Kidney (tissue), 14 donors: ENCODE data around the gene KRTAP10-3. TPM values are rescaled to one million over a fixed set of nuclear protein-coding genes. Genes with fewer than 3 reads are reported as not detected.
A peak's percentile ranks its signal among the peaks of the same experiment; 100 is the strongest.

Experiments used
- DNase-seq, 5 donors: peaks; one replicate each; pipeline ENCODE4 v3.0.0-alpha.2; 2013 to 2020
- FAIRE-seq: peaks from 2 replicates; lab custom pipeline; 2012; peaks lifted over from hg19 to GRCh38; lab: Jason Lieb, UNC
- H3K27ac ChIP-seq, 2 donors: one replicate each; pipeline ENCODE4 v1.7.0; 2013; ENCODE audit warnings: low read depth in 2 of 2, low read length in 2 of 2, inconsistent platforms in 1 of 2
- H3K27me3 ChIP-seq: one replicate; pipeline ENCODE4 v1.7.1; 2013; ENCODE audit warnings: low read length, inconsistent platforms; ENCODE audit not compliant: control insufficient read depth, insufficient read depth
- H3K36me3 ChIP-seq, 3 donors: one replicate each; pipeline versions ENCODE4 v1.7.0 to v1.7.1; 2013; ENCODE audit warnings: low read length in 3 of 3, control low read depth in 1 of 3, inconsistent platforms in 1 of 3; ENCODE audit not compliant: insufficient read depth in 3 of 3, control insufficient read depth in 2 of 3
- H3K4me1 ChIP-seq, 3 donors: one replicate each; pipeline versions ENCODE4 v1.7.0 to v1.7.1; 2013; ENCODE audit warnings: low read length in 3 of 3, inconsistent platforms in 1 of 3, low read depth in 1 of 3; ENCODE audit not compliant: control insufficient read depth in 2 of 3, insufficient read depth in 2 of 3
- H3K4me3 ChIP-seq, 3 donors: one replicate each; pipeline versions ENCODE4 v1.7.0 to v1.8.1; 2013; ENCODE audit warnings: low read length in 3 of 3, control low read depth in 1 of 3, inconsistent platforms in 1 of 3
- H3K9ac ChIP-seq, 3 donors: one replicate each; pipeline versions ENCODE4 v1.7.0 to v1.7.1; 2013; ENCODE audit warnings: low read length in 3 of 3, control low read depth in 1 of 3, inconsistent platforms in 1 of 3
- H3K9me3 ChIP-seq, 3 donors: one replicate each; pipeline versions ENCODE4 v1.7.0 to v1.7.1; 2013; ENCODE audit warnings: low read length in 3 of 3, control low read depth in 1 of 3, inconsistent platforms in 1 of 3; ENCODE audit not compliant: control insufficient read depth in 2 of 3, insufficient read depth in 1 of 3
- CTCF ChIP-seq: IDR thresholded peaks from 3 replicates; pipeline ENCODE4 v1.5.1; 2012; ENCODE audit warnings: mild to moderate bottlenecking, moderate library complexity, borderline replicate concordance; ENCODE audit not compliant: insufficient read depth; ENCODE audit errors: extremely low read depth
- intact Hi-C: fragments of 100-400 bp; cut with DNase I; formaldehyde crosslinking; loops from one replicate; pipeline ENCODE4 v1.11.1; 2022
- polyA plus RNA-seq: library from polyadenylated mRNA; stranded (reverse); fragments of 350-450 nt; fragmentation: Illumina TruSeq; extraction: RNeasy Lipid Tissue Mini Kit (QIAGEN cat#74804); gene quantifications from one replicate; pipeline ENCODE4 v1.2.3, GENCODE V29; 2014; ENCODE audit warnings: low read depth, low replicate concordance; ENCODE audit not compliant: insufficient read depth
- total RNA-seq: library from RNA; stranded (reverse); fragmentation: NEBNext Ultra II Directional; extraction: Animal tissue kit (Norgen Biotek cat#: 25700); gene quantifications from one replicate; pipeline ENCODE4 v1.2.1, GENCODE V29; 2021
- donor health status: control.
- donor health status: control.
- donor health status: control.
- donor health status: control.
- donor health status: control.
- donor health status: DM: yes; HTN: yes; CAD: no.
- donor health status: Normal renal cell carcinoma (clear cell type).

Gene KRTAP10-3
- total and polyA plus RNA-seq, 2 donors from 2014 or later, result not detected

GRCh38 chr21:44519346-44520325 lies 39.0 kb downstream of the KRTAP10-3 start:
- intact Hi-C loops, result no loop called here
- Histone ChIP-seq H3K27ac (no peak overlapping the region), H3K36me3 (no peaks in the 10 kb centered on the region), H3K4me1 (no peaks in the 10 kb centered on the region), H3K27me3 (no peaks in the 10 kb centered on the region), H3K9me3 (no peaks in the 10 kb centered on the region), H3K9ac (no peak overlapping the region), H3K4me3 (no peak overlapping the region)
- TF ChIP-seq CTCF, result no peak
- DNase-seq (peak in 2 of 5 donors; percentile 20 to 22), FAIRE-seq (no peak)

- no peaks in the 10 kb centered on the region for H3K4me1 ChIP-seq
- H3K4me3 ChIP-seq, result no peak overlapping the region
- DNase-seq (peak in 1 of 5 donors; percentile 32), FAIRE-seq (no peak)
- H3K27me3 ChIP-seq, result no peaks in the 10 kb centered on the region
- no peaks in the 10 kb centered on the region for H3K9me3 ChIP-seq
- no peak overlapping the region for H3K27ac ChIP-seq
- no peak overlapping the region for H3K9ac ChIP-seq
- TF ChIP-seq CTCF, result no peak
- no peaks in the 10 kb centered on the region for H3K36me3 ChIP-seq
- intact Hi-C loops, result no loop called here
Measured at GRCh38 chr21:44518686-44519085, 39.9 kb downstream of the KRTAP10-3 start.

- TF ChIP-seq CTCF, result no peak
- FAIRE-seq (no peak), DNase-seq (peak in 1 of 5 donors; percentile 45)
- no peak overlapping the region for H3K27ac ChIP-seq
- no peaks in the 10 kb centered on the region for H3K4me1 ChIP-seq
- no peaks in the 10 kb centered on the region for H3K36me3 ChIP-seq
- H3K4me3 ChIP-seq, result no peak overlapping the region
- H3K9me3 ChIP-seq, result no peaks in the 10 kb centered on the region
- H3K27me3 ChIP-seq, result no peaks in the 10 kb centered on the region
- no peak overlapping the region for H3K9ac ChIP-seq
- intact Hi-C loops, result no loop called here
Measured at GRCh38 chr21:44517175-44517899, 41.3 kb downstream of the KRTAP10-3 start.
